CD8-positive, alpha-beta memory T cell (primary cell): ENCODE measurements around the gene NFAT5. TPM values are rescaled to one million over a fixed set of nuclear protein-coding genes. Genes with fewer than 3 reads are reported as not detected.
"Not testable (repeated sequence)": the region's sequence is repeated elsewhere in the genome, so short reads cannot be mapped to it uniquely, and the experiment has no call there.

Source experiments
- CTCF ChIA-PET: fragments of 350-600 bp; sonication (Branson Sonifier 250); formaldehyde crosslinking; loops from one replicate; lab custom pipeline; 2021; ENCODE audit warnings: antibody characterized with exemption; lab: Charles Lee
- POLR2A ChIA-PET: fragments of 350-600 bp; sonication (Branson Sonifier 250); formaldehyde crosslinking; loops from one replicate; lab custom pipeline; 2021; ENCODE audit warnings: antibody characterized with exemption; lab: Charles Lee
- DNase-seq, 5 donors: peaks; one replicate each; pipeline versions ENCODE4 v3.0.0 to v3.0.0-alpha.2; 2020 to 2022; ENCODE audit warnings: mixed read lengths in 1 of 5
- H3K27ac ChIP-seq: one replicate; pipeline ENCODE4 v1.7.0; 2013; ENCODE audit warnings: low read depth, mild to moderate bottlenecking, low read length, moderate library complexity
- H3K27me3 ChIP-seq: 2 replicates; pipeline ENCODE4 v1.7.0; 2013; ENCODE audit warnings: low read length, mild to moderate bottlenecking; ENCODE audit not compliant: insufficient read depth, poor library complexity, severe bottlenecking
- H3K36me3 ChIP-seq: 2 replicates; pipeline ENCODE4 v1.7.0; 2013; ENCODE audit warnings: mild to moderate bottlenecking, low read length, moderate library complexity; ENCODE audit not compliant: insufficient read depth
- H3K4me1 ChIP-seq: 2 replicates; pipeline ENCODE4 v1.7.0; 2013; ENCODE audit warnings: mild to moderate bottlenecking, low read length, moderate library complexity; ENCODE audit not compliant: insufficient read depth
- H3K4me3 ChIP-seq: 2 replicates; pipeline ENCODE4 v1.7.0; 2013; ENCODE audit warnings: mild to moderate bottlenecking, low read length
- H3K9me3 ChIP-seq: 2 replicates; pipeline ENCODE4 v1.7.0; 2013; ENCODE audit warnings: mild to moderate bottlenecking, low read length
- H3K27ac Mint-ChIP-seq, 8 donors: one replicate each; pipeline ENCODE4 v1.8.0; 2020 to 2021; ENCODE audit warnings: mixed read lengths in 8 of 8, mild to moderate bottlenecking in 6 of 8, inconsistent platforms in 3 of 8, moderate library complexity in 3 of 8
- H3K27me3 Mint-ChIP-seq, 2 donors: one replicate each; pipeline ENCODE4 v1.8.0; 2020 to 2021; ENCODE audit warnings: mixed read lengths in 2 of 2, mild to moderate bottlenecking in 1 of 2, moderate library complexity in 1 of 2
- H3K36me3 Mint-ChIP-seq, 3 donors: one replicate each; pipeline ENCODE4 v1.8.0; 2020 to 2021; ENCODE audit warnings: mixed read lengths in 3 of 3, inconsistent platforms in 1 of 3, mild to moderate bottlenecking in 1 of 3
- H3K4me1 Mint-ChIP-seq, 3 donors: one replicate each; pipeline ENCODE4 v1.8.0; 2020 to 2021; ENCODE audit warnings: mixed read lengths in 3 of 3, inconsistent platforms in 1 of 3, mild to moderate bottlenecking in 1 of 3
- H3K4me3 Mint-ChIP-seq, 7 donors: one replicate each; pipeline ENCODE4 v1.8.0; 2020 to 2021; ENCODE audit warnings: mixed read lengths in 7 of 7, mild to moderate bottlenecking in 6 of 7, moderate library complexity in 4 of 7, inconsistent platforms in 2 of 7
- H3K9me3 Mint-ChIP-seq, 5 donors: one replicate each; pipeline ENCODE4 v1.8.0; 2020 to 2022; ENCODE audit warnings: mixed read lengths in 5 of 5, mild to moderate bottlenecking in 3 of 5, moderate library complexity in 2 of 5, inconsistent platforms in 1 of 5
- polyA plus RNA-seq: library from polyadenylated mRNA; unstranded; fragments of 300-500 nt; fragmentation: Illumina TruSeq; gene quantifications from one replicate; pipeline ENCODE4 v1.2.3, GENCODE V29; 2021
- total RNA-seq, 2 experiments: library from RNA; stranded (reverse); gene quantifications; one replicate each; pipeline ENCODE4 v1.2.3, GENCODE V29; 2021

The NFAT5 gene, protein sequence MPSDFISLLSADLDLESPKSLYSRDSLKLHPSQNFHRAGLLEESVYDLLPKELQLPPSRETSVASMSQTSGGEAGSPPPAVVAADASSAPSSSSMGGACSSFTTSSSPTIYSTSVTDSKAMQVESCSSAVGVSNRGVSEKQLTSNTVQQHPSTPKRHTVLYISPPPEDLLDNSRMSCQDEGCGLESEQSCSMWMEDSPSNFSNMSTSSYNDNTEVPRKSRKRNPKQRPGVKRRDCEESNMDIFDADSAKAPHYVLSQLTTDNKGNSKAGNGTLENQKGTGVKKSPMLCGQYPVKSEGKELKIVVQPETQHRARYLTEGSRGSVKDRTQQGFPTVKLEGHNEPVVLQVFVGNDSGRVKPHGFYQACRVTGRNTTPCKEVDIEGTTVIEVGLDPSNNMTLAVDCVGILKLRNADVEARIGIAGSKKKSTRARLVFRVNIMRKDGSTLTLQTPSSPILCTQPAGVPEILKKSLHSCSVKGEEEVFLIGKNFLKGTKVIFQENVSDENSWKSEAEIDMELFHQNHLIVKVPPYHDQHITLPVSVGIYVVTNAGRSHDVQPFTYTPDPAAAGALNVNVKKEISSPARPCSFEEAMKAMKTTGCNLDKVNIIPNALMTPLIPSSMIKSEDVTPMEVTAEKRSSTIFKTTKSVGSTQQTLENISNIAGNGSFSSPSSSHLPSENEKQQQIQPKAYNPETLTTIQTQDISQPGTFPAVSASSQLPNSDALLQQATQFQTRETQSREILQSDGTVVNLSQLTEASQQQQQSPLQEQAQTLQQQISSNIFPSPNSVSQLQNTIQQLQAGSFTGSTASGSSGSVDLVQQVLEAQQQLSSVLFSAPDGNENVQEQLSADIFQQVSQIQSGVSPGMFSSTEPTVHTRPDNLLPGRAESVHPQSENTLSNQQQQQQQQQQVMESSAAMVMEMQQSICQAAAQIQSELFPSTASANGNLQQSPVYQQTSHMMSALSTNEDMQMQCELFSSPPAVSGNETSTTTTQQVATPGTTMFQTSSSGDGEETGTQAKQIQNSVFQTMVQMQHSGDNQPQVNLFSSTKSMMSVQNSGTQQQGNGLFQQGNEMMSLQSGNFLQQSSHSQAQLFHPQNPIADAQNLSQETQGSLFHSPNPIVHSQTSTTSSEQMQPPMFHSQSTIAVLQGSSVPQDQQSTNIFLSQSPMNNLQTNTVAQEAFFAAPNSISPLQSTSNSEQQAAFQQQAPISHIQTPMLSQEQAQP (N-terminal part only)
- total RNA-seq = 10 to 100 TPM; 39.0 to 41.0 TPM
- 11.3 TPM for polyA plus RNA-seq

DNA sequence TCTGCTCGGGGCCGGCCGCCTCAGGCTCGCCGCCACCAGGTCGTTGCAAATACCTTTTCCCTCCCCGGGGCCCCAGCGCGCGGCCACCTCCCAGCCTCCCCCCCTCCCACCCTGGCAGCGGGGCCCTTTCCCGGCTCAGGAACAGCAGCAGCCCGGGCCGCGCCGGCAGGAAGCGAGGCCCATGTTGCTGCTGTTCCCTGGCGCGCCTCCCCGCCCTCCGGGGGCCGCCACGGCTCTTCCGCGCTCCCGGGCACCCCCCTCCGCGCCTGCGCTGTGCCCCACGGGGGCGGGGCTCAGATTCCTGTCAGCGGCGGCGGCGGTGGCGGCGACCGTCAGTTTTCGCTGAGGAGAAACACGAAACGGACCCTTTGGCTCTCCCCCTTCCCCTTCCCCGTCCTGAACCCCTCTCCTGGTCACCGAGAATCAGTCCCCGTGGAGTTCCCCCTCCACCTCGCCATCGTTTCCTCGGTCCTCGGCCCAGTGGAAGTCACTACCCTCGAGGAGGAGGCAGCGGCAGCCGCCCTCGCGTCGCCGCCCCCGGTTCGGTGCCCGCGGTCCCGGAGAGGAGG, at the start of gene NFAT5:
NFAT5 (plus strand) TSS at position 296 of the 569 bp plus-strand sequence. CDS start 336 bp downstream, outside the sequence.
- H3K4me3 ChIP-seq = peak within 1 kb of the TSS; percentile 83
- Mint-ChIP-seq H3K4me1 (peaks cover 47 to 64% (median 52%) of the 10 kb centered on the region in 3 donors), H3K27ac (peak within 1 kb of the TSS; percentile 94 to 99 (median 98)), H3K4me3 (peak within 1 kb of the TSS; percentile 90 to 99 (median 98)), H3K36me3 (peaks cover 0 to 16% (median 0%) of the 10 kb centered on the region in 3 donors), H3K9me3 (no peaks in the 10 kb centered on the region), H3K27me3 (no peaks in the 10 kb centered on the region)
- peaks cover 37% of the 10 kb centered on the region for H3K4me1 ChIP-seq
- H3K27ac ChIP-seq = peak within 1 kb of the TSS; percentile 87
- H3K27me3 ChIP-seq = no peaks in the 10 kb centered on the region
- ChIA-PET CTCF (interaction anchor here (1.3 kb wide), 1 partner anchor 170 kb away, joined by 6 read pairs; no protein-coding TSS in a partner anchor), POLR2A (interaction anchor here (0.5 kb wide), 1 partner anchor 167 kb away, joined by 4 read pairs; no protein-coding TSS in a partner anchor)
- DNase-seq = peak; percentile 80 to 95 (median 90)
- no peaks in the 10 kb centered on the region for H3K36me3 ChIP-seq
- no peaks in the 10 kb centered on the region for H3K9me3 ChIP-seq

DNA sequence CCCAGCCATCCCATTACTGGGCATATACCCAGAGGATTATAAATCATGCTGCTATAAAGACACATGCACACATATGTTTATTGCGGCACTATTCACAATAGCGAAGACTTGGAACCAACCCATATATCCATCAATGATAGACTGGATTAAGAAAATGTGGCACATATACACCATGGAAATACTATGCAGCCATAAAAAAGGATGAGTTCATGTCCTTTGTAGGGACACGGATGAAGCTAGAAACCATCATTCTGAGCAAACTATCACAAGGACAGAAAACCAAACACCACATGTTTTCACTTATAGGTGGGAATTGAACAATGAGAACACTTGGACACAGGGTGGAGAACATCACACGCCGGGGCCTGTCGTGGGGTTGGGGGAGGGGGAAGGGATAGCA, 47.9 kb upstream of the NFAT5 start:
- H3K4me1 Mint-ChIP-seq = peaks cover 4 to 15% (median 11%) of the 10 kb centered on the region in 3 donors
- H3K27me3 ChIP-seq, DNase-seq, H3K4me1 ChIP-seq, H3K9me3 Mint-ChIP-seq, POLR2A ChIA-PET, H3K36me3 Mint-ChIP-seq, H3K9me3 ChIP-seq, H3K4me3 Mint-ChIP-seq, H3K4me3 ChIP-seq, H3K36me3 ChIP-seq, H3K27ac ChIP-seq, CTCF ChIA-PET, H3K27me3 Mint-ChIP-seq: not testable (repeated sequence)
- peak overlapping the region in 1 of 8 donors; percentile 44 for H3K27ac Mint-ChIP-seq

DNA sequence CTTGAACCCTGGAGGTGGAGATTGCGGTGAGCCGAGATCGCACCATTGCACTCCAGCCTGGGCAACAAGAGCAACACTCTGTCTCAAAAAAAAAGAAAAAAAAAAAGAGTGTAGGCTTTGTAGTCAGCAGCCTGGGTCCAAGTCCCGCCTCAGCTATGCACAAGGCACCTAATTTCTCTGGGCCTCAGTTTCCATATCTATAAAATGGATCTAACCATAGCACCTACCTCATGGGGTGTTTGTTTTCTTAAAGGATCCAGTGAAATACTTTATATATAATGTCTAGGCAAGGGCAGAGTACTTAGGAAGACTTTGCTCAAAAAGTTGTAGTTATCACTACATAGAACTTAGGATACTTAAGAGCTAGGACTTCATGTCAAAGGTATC, 45.4 kb upstream of the NFAT5 start:
- Mint-ChIP-seq H3K27me3 (no peaks in the 10 kb centered on the region), H3K4me3 (no peak overlapping the region), H3K27ac (peak overlapping the region in 4 of 8 donors; percentile 50 to 96 (median 64)), H3K36me3 (no peaks in the 10 kb centered on the region), H3K4me1 (peaks cover 4 to 15% (median 11%) of the 10 kb centered on the region in 3 donors), H3K9me3 (no peaks in the 10 kb centered on the region)
- no peak for DNase-seq
- no peak overlapping the region for H3K4me3 ChIP-seq
- ChIA-PET POLR2A (no interaction called here), CTCF (no interaction called here)
- H3K36me3 ChIP-seq = no peaks in the 10 kb centered on the region
- no peak overlapping the region for H3K27ac ChIP-seq
- no peaks in the 10 kb centered on the region for H3K4me1 ChIP-seq
- no peaks in the 10 kb centered on the region for H3K9me3 ChIP-seq
- H3K27me3 ChIP-seq = no peaks in the 10 kb centered on the region

DNA sequence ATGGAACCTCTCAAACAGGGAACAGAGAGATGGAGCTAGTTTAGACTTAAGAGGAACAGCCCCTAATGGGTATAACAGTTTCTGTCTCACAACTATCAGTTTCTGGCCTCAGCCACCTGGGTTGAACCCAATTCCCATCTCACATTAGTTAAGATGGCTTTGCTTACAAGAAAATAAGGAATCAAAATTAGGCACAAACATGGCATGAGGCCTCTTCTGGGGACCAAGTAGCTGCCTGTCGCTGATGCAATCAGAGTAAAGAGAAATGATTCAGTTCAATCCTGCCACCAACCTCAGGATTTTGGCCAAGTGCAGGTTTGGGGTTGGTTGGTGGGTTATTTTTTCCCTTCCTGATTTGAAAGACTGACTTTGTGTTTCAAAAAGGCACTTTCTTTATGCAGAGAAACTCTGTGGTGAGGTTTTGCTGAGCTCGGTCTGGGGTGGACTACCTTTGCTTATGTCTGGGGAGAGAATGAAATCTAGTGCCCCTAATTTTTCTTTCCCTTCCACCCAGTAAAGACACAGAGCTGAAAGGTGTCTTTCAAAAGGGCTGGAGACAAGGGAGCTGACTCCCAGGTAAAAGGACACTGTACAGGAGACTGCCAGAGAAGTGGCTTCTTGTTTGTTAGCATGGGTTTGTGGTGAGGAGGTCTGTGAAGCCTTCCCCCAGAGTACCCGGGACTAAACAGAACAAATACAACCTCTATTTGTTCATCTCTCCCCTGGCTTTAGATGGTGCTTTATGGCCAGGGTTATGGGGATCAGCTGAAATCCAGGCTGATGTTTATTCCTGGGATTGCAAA, 44.8 kb upstream of the NFAT5 start:
- Histone ChIP-seq H3K27me3 (no peaks in the 10 kb centered on the region), H3K27ac (no peak overlapping the region), H3K9me3 (no peaks in the 10 kb centered on the region), H3K4me3 (no peak overlapping the region), H3K4me1 (no peaks in the 10 kb centered on the region), H3K36me3 (no peaks in the 10 kb centered on the region)
- Mint-ChIP-seq H3K36me3 (no peaks in the 10 kb centered on the region), H3K27ac (peak overlapping the region in 7 of 8 donors; percentile 50 to 96 (median 70)), H3K9me3 (no peaks in the 10 kb centered on the region), H3K4me1 (peaks cover 4 to 15% (median 11%) of the 10 kb centered on the region in 3 donors), H3K27me3 (no peaks in the 10 kb centered on the region), H3K4me3 (peak overlapping the region in 1 of 7 donors; percentile 6)
- no peak for DNase-seq
- ChIA-PET CTCF (no interaction called here), POLR2A (no interaction called here)

DNA sequence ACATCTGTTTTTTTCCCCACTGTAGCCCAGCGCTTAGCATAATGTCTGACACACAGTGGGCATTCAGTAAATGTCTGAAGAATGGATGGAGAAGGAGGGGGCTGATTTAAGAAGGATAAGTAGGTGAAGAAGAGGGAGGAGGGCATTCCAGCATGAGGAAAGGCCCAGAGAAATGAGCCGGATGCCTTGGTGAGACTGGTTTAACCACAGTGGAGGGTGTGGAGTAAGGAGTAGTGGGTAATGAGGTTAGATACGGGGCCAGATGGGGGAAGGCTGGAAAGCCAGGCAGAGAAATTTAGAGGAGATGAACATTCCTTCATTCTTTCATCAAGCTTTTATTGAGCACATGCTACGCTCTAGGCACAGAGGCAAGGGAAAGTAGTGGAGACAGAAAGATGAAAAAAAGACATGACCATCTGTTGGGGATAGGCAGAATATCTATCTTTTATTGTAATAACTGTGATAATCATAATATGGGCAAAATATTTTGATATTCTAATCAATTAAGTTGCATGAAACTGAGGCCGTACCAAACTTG, 43.7 kb upstream of the NFAT5 start:
- no peak for DNase-seq
- Mint-ChIP-seq H3K9me3 (no peaks in the 10 kb centered on the region), H3K27me3 (no peaks in the 10 kb centered on the region), H3K36me3 (no peaks in the 10 kb centered on the region), H3K4me1 (peaks cover 4 to 15% (median 11%) of the 10 kb centered on the region in 3 donors), H3K27ac (peak overlapping the region in 4 of 8 donors; percentile 9 to 96 (median 76)), H3K4me3 (no peak overlapping the region)
- no peaks in the 10 kb centered on the region for H3K27me3 ChIP-seq
- no peak overlapping the region for H3K27ac ChIP-seq
- no peaks in the 10 kb centered on the region for H3K36me3 ChIP-seq
- no peaks in the 10 kb centered on the region for H3K9me3 ChIP-seq
- H3K4me3 ChIP-seq = no peak overlapping the region
- ChIA-PET CTCF (no interaction called here), POLR2A (no interaction called here)
- H3K4me1 ChIP-seq = no peaks in the 10 kb centered on the region

DNA sequence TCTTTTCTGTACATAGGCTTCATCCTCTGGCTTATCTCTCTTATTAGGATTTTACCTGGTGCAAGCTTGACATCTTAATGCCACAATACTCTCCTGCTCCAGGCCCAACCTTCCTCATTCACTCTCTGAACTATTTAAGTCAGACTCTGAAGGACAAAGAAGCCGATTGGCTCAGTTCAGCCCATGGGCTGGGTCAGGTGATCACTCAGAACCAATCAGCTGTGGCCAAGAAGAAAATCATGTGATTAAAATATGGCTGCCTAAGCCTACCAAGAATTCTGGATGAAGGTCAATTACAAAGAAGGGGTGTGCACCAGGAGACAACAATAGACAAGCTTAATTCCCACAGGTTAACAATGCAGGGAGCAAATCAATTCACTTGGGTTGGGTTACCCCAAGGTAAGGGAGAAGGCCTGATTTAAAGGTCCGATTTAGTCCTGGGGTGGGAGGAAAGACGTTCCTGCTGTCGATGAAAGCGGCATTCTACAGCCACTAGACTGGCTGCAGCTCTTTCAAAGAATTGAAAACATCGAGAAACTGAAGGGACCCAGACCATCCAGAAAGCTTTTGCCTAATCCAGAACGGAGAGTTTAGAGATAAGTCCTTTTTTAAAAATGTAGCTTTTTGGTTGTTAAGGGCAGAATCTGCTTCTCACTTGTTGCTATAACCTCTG, 42.9 kb upstream of the NFAT5 start:
- H3K27me3 ChIP-seq = no peaks in the 10 kb centered on the region
- H3K4me3 ChIP-seq = no peak overlapping the region
- Mint-ChIP-seq H3K9me3 (no peaks in the 10 kb centered on the region), H3K36me3 (no peaks in the 10 kb centered on the region), H3K4me1 (peaks cover 4 to 15% (median 11%) of the 10 kb centered on the region in 3 donors), H3K27ac (peak overlapping the region in 1 of 8 donors; percentile 23), H3K27me3 (no peaks in the 10 kb centered on the region), H3K4me3 (no peak overlapping the region)
- H3K9me3 ChIP-seq = no peaks in the 10 kb centered on the region
- H3K36me3 ChIP-seq = no peaks in the 10 kb centered on the region
- CTCF ChIA-PET = no interaction called here
- DNase-seq = no peak
- no peaks in the 10 kb centered on the region for H3K4me1 ChIP-seq
- POLR2A ChIA-PET = no interaction called here
- H3K27ac ChIP-seq = no peak overlapping the region
